Colonic mucosa (tissue), 4 donors: ENCODE results near the gene SLC6A6. TPM values are rescaled to one million over a fixed set of nuclear protein-coding genes. Genes with fewer than 3 reads are reported as not detected.
"Not testable (repeated sequence)": the region's sequence is repeated elsewhere in the genome, so short reads cannot be mapped to it uniquely, and the experiment has no call there.

Source experiments
- DNase-seq: peaks from one replicate; pipeline ENCODE4 v3.0.0-alpha.2; 2020
- H3K27ac ChIP-seq: fragments of 200-600 bp; one replicate; pipeline ENCODE4 v1.8.0; 2021
- H3K27me3 ChIP-seq: fragments of 200-600 bp; one replicate; pipeline ENCODE4 v1.8.0; 2021
- H3K36me3 ChIP-seq: fragments of 200-600 bp; one replicate; pipeline ENCODE4 v1.8.0; 2021
- H3K4me1 ChIP-seq: fragments of 200-600 bp; one replicate; pipeline ENCODE4 v1.8.0; 2021; ENCODE audit warnings: mild to moderate bottlenecking
- H3K4me3 ChIP-seq: fragments of 200-600 bp; one replicate; pipeline ENCODE4 v1.8.0; 2021
- H3K9ac ChIP-seq, 2 donors: one replicate each; pipeline ENCODE4 v1.7.0; 2013; ENCODE audit warnings: control low read depth in 2 of 2, low read depth in 2 of 2, low read length in 2 of 2
- H3K9me3 ChIP-seq: fragments of 200-600 bp; one replicate; pipeline ENCODE4 v1.8.0; 2021
- CTCF ChIP-seq: fragments of 200-600 bp; IDR thresholded peaks from one replicate; pipeline ENCODE4 v1.8.0; 2022; ENCODE audit warnings: antibody characterized with exemption, mild to moderate bottlenecking
- intact Hi-C: fragments of 100-400 bp; cut with DNase I; formaldehyde crosslinking; loops from one replicate; pipeline ENCODE4 v1.14.1; 2022
- total RNA-seq, 2 donors: library from RNA; stranded (reverse); fragmentation: NEBNext Ultra II Directional in 1 of 2; extraction: Animal tissue kit (Norgen Biotek cat#: 25700) in 1 of 2; gene quantifications; one replicate each; pipeline ENCODE4 v1.2.1, GENCODE V29; 2021
- donor health status: healthy.
- donor health status: DM: no; HTN: no; CAD: no.
- donor health status: DM: no; HTN: no; CAD: no.

SLC6A6 gene
- total RNA-seq, 2 donors from 2014 or later = 7.2 to 13.0 TPM

GRCh38 chr3:14406336-14406735, 3.9 kb downstream of the SLC6A6 start:
- intact Hi-C loops = no loop called here
- no peak overlapping the region for H3K9ac ChIP-seq
- no peak overlapping the region for H3K27ac ChIP-seq

GRCh38 chr3:14406766-14407165, 4.4 kb downstream of the SLC6A6 start:
- Histone ChIP-seq H3K36me3 (no peaks in the 10 kb centered on the region), H3K27me3 (no peaks in the 10 kb centered on the region), H3K4me3 (no peak overlapping the region), H3K27ac (no peak overlapping the region), H3K4me1 (peaks cover 5% of the 10 kb centered on the region), H3K9ac (no peak overlapping the region), H3K9me3 (no peaks in the 10 kb centered on the region)
- no peak for DNase-seq
- intact Hi-C loops = no loop called here
- no peak for TF ChIP-seq CTCF

More at GRCh38 chr3:14406336-14406735, 3.9 kb downstream of the SLC6A6 start:
- Histone ChIP-seq H3K27me3 (no peaks in the 10 kb centered on the region), H3K36me3 (no peaks in the 10 kb centered on the region), H3K9me3 (no peaks in the 10 kb centered on the region), H3K4me3 (no peak overlapping the region), H3K4me1 (peaks cover 5% of the 10 kb centered on the region)
- no peak for DNase-seq
- TF ChIP-seq CTCF = no peak

- TF ChIP-seq CTCF = no peak
- Histone ChIP-seq H3K9ac (no peak overlapping the region), H3K27ac (no peak overlapping the region), H3K9me3 (no peaks in the 10 kb centered on the region), H3K36me3 (no peaks in the 10 kb centered on the region), H3K4me1 (peaks cover 5% of the 10 kb centered on the region), H3K27me3 (no peaks in the 10 kb centered on the region), H3K4me3 (no peak overlapping the region)
- no peak for DNase-seq
- intact Hi-C loops = no loop called here
Measured at GRCh38 chr3:14407203-14407602, 4.8 kb downstream of the SLC6A6 start.

GRCh38 chr3:14409779-14410063, 7.3 kb downstream of the SLC6A6 start:
- H3K36me3 ChIP-seq, H3K4me1 ChIP-seq, H3K4me3 ChIP-seq, H3K27ac ChIP-seq, DNase-seq, intact Hi-C loops, H3K9me3 ChIP-seq, H3K9ac ChIP-seq, H3K27me3 ChIP-seq: not testable (repeated sequence)

- Histone ChIP-seq H3K36me3 (no peaks in the 10 kb centered on the region), H3K9ac (no peak overlapping the region), H3K4me1 (no peaks in the 10 kb centered on the region), H3K4me3 (no peak overlapping the region), H3K27me3 (no peaks in the 10 kb centered on the region), H3K9me3 (no peaks in the 10 kb centered on the region), H3K27ac (no peak overlapping the region)
- no peak for DNase-seq
- no peak for TF ChIP-seq CTCF
- intact Hi-C loops = no loop called here
Measured at GRCh38 chr3:14410106-14410502, 7.7 kb downstream of the SLC6A6 start.

- DNase-seq = no peak
- H3K4me1 ChIP-seq = no peaks in the 10 kb centered on the region
Measured at GRCh38 chr3:14410503-14411165, 8.2 kb downstream of the SLC6A6 start.

More at GRCh38 chr3:14410503-14411165, 8.2 kb downstream of the SLC6A6 start:
- H3K36me3 ChIP-seq = no peaks in the 10 kb centered on the region
- H3K27ac ChIP-seq = no peak overlapping the region
- H3K27me3 ChIP-seq = no peaks in the 10 kb centered on the region
- H3K9ac ChIP-seq = no peak overlapping the region
- TF ChIP-seq CTCF = no peak
- intact Hi-C loops = no loop called here
- no peak overlapping the region for H3K4me3 ChIP-seq
- no peaks in the 10 kb centered on the region for H3K9me3 ChIP-seq
